IMR-90 (cell line): ENCODE measurements around the gene VIPR2.

ENCODE experiments used
- BHLHE40 ChIP-seq: fragments of 150-350 bp; IDR thresholded peaks from 2 replicates; pipeline ENCODE4 v1.6.1; 2016; ENCODE audit warnings: mild to moderate bottlenecking, low read depth, low read length
- CEBPB ChIP-seq: IDR thresholded peaks from 2 replicates; pipeline ENCODE4 v1.6.1; 2012; ENCODE audit warnings: low read depth, low read length, improper control_type of control experiment
- CHD1 ChIP-seq: IDR thresholded peaks from 2 replicates; pipeline ENCODE4 v1.6.1; 2012; ENCODE audit warnings: low read depth, low read length, improper control_type of control experiment
- CTCF ChIP-seq: conservative IDR thresholded peaks from 2 replicates; pipeline ENCODE4 v1.5.1; 2012; ENCODE audit warnings: mild to moderate bottlenecking, low read depth, low read length, improper control_type of control experiment
- ELK1 ChIP-seq: fragments of 150-350 bp; IDR thresholded peaks from 2 replicates; pipeline ENCODE4 v1.6.1; 2016; ENCODE audit warnings: low read depth, mild to moderate bottlenecking, low read length, moderate library complexity, borderline replicate concordance
- FOS ChIP-seq: fragments of 150-350 bp; IDR thresholded peaks from 2 replicates; pipeline ENCODE4 v1.6.1; 2016; ENCODE audit warnings: low read depth, low read length
- MAFK ChIP-seq: IDR thresholded peaks from 2 replicates; pipeline ENCODE4 v1.6.1; 2012; ENCODE audit warnings: low read depth, low read length, improper control_type of control experiment
- MAZ ChIP-seq: IDR thresholded peaks from 2 replicates; pipeline ENCODE4 v1.6.1; 2012; ENCODE audit warnings: low read depth, mild to moderate bottlenecking, low read length, improper control_type of control experiment, moderate library complexity, borderline replicate concordance
- MXI1 ChIP-seq: IDR thresholded peaks from 2 replicates; pipeline ENCODE4 v1.6.1; 2012; ENCODE audit warnings: low read depth, mild to moderate bottlenecking, low read length, moderate library complexity, borderline replicate concordance
- POLR2A ChIP-seq: IDR thresholded peaks from 2 replicates; pipeline ENCODE4 v1.6.1; 2012; ENCODE audit warnings: mild to moderate bottlenecking, low read depth, low read length
- RAD21 ChIP-seq: IDR thresholded peaks from 2 replicates; pipeline ENCODE4 v1.6.1; 2012; ENCODE audit warnings: low read length, improper control_type of control experiment
- RFX5 ChIP-seq: IDR thresholded peaks from 2 replicates; pipeline ENCODE4 v1.8.0; 2012; ENCODE audit warnings: low read depth, mild to moderate bottlenecking, low read length, moderate library complexity
- SMC3 ChIP-seq: fragments of 150-350 bp; IDR thresholded peaks from 2 replicates; pipeline ENCODE4 v1.6.1; 2016; ENCODE audit warnings: low read depth, mild to moderate bottlenecking, antibody characterized with exemption, low read length, moderate library complexity
- TF ChIP-seq, protein P1 (sequence below): fragments of 150-350 bp; IDR thresholded peaks from 2 replicates; pipeline ENCODE4 v1.6.1; 2017; ENCODE audit warnings: mild to moderate bottlenecking, antibody characterized with exemption, low read length, low read depth

GRCh38 chr7:159143780-159144757, 598 bp downstream of the VIPR2 start:
- no peak for TF ChIP-seq CEBPB
- no peak for TF ChIP-seq POLR2A
- no peak for TF ChIP-seq CTCF
- TF ChIP-seq RAD21: no peak
- no peak for TF ChIP-seq MXI1
- no peak for TF ChIP-seq MAZ
- no peak for TF ChIP-seq ELK1
- TF ChIP-seq RFX5: no peak
- TF ChIP-seq MAFK: no peak
- TF ChIP-seq SMC3: no peak
- no peak for TF ChIP-seq FOS
- no peak for TF ChIP-seq BHLHE40
- TF ChIP-seq, protein P1, sequence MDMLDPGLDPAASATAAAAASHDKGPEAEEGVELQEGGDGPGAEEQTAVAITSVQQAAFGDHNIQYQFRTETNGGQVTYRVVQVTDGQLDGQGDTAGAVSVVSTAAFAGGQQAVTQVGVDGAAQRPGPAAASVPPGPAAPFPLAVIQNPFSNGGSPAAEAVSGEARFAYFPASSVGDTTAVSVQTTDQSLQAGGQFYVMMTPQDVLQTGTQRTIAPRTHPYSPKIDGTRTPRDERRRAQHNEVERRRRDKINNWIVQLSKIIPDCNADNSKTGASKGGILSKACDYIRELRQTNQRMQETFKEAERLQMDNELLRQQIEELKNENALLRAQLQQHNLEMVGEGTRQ: no peak
- TF ChIP-seq CHD1: no peak
